Suppressor macrophage treated with lipopolysaccharide for 1 hour (primary cell): ENCODE measurements around the gene ESD.
A peak's percentile ranks its signal among the peaks of the same experiment; 100 is the strongest.
"Not testable (repeated sequence)": the region's sequence is repeated elsewhere in the genome, so short reads cannot be mapped to it uniquely, and the experiment has no call there.

Source experiments
- DNase-seq, 3 donors: peaks; one replicate each; pipeline ENCODE4 v3.0.0-alpha.2; 2020 to 2022

Gene ESD, protein sequence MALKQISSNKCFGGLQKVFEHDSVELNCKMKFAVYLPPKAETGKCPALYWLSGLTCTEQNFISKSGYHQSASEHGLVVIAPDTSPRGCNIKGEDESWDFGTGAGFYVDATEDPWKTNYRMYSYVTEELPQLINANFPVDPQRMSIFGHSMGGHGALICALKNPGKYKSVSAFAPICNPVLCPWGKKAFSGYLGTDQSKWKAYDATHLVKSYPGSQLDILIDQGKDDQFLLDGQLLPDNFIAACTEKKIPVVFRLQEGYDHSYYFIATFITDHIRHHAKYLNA

DNA sequence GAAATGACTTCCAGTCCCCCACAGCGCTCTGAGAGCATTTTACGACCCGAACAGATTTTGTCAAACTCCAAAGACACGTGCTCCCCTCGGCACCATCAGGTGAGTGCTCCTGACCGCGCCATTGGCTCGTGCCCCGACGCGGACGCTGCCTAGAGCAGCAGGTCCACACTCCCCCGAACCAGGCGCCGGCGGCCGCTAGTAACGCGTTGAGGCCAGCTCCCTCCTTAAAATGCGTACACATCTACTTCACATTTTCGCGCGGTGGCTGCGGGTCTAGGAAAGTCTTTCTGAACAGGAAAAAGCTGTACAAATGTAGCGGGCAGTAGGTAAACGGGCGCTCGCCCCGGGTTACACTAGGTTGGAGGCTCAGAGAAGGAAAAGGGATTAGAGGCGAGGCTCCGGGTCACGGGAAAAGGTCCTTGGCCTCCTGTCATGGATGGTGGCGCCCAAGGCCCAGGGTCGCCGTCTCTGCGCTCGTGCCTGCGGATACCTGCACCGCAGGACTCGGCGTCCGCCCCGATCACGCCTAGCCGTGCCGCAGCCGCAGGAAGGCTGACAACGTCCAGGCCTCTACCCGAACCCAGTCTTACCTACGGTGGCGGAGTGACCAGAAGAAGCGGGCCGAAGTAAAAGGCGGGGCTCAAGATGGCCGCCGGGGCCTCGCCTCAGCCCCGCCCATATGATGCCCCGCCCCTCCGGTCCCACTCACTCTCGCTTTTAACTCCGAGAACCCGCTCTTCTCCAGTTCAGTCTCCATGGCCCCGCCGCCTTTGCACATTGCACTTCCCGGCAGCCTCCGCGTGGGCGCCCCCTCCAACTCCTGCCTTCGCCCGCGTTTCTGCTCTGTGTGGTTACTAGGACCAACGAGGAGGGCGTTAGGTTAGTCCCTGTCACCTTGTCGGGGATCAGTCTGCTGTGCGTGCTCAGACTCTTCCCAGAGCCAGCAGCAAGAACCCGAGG, at the start of gene ESD:
ESD (minus strand) TSS at position 647 of the 960 bp plus-strand sequence. CDS start 5,748 bp downstream, outside the sequence.
- DNase-seq = peak; percentile 89 to 95 (median 93)

DNA sequence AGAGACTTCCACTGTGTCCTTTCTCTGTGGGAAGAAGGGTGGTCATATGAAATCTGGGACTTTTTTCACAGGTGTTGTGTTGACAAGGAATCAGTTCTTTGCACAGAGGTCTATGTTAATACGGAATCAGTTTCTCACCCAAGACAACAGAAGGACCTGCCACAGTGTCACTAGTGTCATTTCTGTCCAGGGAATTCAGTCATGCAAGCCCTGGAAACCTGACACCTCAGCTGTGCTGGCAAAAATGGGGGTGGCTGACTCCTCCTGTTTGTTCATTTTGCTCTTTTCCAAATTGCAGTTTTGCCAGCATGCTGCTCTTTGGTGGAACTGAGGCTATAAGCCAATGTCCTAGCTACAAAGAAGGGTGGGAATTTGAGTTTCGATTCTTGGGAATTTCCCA, 49.8 kb upstream of the ESD start:
- no peak for DNase-seq

DNA sequence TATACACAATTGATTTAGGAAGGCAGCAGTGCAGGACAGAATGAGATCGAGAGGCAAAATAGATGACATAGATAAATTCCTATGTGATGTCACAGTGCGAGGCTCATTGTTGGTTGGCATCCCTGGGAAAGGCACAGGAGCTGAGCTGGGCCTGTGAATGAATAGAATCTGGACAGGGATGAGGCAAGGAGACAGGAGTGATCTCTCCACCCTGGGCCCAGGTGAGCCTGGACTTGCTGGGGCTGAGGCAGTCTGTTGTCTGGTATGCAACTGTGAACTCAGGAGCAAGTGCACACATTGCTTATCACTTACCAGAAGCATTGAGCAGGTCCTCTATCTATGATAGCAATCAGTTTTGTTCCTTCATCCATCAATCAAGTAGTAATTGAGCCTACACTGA, 48.2 kb upstream of the ESD start:
- no peak for DNase-seq

DNA sequence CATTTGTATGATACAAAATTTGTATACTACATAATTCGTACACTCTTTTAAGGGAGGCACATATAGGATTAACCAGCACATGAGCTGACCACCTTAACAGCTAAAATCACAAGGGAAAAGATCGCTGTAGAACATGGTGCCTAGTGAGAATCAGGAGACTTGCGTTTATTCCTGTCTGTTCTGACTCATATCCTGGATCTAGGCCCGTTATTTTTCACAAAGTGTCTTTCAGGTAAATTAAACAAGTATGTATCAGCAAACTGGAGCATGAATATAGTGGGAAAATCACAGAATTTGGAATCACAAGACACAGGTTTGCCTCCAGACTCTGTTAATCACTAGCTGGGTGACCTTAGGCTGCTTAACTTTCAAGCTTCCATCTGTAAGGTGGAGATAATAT, 47.5 kb upstream of the ESD start:
- DNase-seq = no peak

DNA sequence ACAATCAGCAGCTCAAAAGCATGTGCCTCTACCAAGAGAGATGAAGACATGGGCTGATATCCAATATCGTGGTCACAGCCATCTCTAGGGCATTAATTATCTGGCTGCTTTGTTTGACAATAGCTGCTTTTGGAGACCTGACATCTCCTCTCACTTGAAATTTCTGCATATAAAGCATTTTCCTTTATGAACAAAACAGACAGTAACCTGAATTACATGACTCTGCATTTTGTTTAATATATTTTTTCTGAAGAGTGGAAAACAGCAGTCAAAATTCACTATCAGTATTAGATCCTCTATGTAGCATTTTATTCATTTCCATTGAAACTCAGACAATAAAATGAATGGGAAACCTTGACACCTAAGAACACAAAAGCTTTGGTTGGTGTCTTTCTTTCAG, 42.4 kb upstream of the ESD start:
- no peak for DNase-seq

DNA sequence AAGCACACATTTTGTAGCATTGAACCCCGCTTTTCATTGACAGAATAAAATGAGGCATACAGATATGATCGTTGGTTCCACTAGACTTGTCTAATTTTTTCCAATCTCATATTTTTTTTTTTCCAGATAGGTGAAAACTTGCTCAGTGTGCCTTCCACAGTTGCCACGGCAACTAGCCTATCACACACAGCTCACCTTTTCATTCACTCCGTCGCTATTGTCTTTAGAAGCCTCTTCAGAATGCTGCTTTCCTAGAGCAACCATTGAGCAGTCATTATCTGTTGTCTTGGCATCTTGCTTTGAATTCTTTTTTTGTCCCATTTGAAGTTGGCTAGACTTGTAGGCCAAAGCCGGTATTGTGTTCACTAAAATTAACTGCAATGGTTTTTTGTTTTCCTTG, 37.7 kb upstream of the ESD start:
- no peak for DNase-seq

DNA sequence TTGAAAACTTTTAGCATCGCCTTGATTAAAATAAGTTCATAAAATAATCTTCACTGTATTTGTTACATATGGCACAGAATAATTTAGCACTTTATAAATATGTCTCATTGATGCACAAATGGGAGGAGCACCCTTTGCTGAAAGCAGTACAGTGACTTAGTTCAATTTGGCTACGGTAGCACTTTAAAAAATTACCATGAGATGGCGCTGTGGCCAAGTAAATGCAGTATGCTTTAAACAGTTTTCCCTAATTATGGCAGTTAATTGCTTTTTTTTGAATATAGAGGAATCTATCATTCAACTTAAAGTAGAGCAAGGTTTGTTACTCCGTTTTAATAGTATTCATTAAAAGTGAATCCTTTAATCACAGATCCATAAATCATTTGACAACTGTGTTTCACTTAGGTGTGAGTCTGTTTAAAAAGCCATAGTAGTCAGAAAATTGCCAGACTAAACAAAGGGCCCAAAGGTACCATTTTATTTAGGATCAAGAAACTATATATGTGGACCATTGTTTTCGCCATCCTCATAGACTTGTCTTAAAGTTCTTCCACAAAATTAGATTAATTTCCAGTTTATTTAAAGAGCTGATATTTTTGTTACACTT, 34.7 kb upstream of the ESD start:
- peak; percentile 72 to 84 (median 73) for DNase-seq

DNA sequence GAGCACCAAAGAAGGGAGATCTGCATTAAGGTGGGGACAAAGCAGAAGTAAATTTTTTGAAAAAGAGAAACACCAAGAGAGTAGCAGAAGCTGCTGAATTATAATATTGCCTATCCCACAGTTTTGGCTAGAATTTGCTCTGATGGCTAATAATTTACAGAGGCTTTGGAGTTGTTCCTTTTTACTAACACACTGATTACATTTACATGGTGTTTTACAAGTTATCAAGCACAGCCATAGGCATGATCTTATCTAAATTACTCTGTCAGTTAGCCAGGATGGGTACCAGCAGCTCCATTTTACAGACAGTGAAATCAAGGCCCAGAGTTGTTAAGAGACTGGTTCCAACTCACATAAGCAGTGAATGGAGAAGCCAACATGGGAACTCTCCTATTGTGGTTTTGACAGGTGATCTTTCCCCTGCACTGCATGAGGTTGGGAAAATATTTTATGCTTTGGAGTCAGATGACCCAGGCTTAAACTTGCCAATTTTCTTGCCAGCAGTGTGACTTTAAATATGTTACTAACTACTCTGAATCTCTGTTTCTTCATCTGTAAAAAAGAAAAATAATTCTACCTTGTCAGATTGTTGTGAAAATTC, 33.5 kb upstream of the ESD start:
- no peak for DNase-seq

DNA sequence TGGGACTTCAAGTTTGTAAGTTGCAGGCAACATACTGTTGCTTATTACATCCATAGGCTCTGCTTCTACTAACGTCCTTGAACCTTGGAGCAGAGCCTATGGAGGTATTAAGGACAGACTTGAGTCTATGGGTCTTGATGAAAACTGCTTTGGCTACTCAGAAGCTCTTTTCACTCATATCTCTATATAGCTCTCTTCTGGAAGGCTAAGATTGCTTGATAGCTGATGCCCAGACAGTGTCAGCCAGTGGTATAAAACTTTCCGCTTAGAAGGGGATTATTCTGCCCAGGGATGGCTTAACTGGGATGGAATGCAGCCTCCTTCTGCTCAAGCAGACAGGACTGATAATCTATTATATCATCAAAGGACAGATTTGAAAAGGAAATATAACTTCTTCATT, 25.6 kb upstream of the ESD start:
- no peak for DNase-seq

DNA sequence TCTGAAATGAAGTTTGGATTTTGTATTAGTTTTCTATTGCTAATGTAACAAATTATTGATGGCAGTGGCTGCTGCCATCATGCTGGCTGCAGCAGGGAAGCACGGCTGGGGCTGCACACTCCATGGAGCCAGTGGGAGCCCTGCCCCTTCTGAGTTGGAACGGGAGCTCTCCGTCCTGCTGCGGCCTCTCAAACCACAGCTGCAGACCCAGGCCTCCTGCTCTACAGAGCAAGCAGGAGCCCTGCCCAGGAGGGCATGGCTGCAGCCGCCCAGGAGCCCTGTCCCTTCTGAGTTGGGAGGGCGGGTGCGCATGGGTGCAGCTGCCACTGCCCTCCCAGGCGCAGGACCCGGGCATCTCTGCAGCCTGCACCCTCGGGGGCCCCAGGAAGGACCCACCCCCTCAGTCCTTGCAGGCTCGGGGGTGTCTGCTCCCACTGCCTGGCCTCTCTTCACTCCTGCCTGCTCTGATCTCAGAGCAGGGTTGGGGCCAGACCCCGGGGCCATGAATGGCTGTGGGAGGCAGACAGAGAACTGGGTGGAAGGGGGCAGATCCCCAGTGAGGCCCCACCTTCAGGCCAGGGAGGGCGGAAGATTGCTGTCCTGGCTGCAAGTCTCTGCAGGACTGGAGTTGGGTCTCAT, 21.0 kb upstream of the ESD start:
- DNase-seq = no peak

DNA sequence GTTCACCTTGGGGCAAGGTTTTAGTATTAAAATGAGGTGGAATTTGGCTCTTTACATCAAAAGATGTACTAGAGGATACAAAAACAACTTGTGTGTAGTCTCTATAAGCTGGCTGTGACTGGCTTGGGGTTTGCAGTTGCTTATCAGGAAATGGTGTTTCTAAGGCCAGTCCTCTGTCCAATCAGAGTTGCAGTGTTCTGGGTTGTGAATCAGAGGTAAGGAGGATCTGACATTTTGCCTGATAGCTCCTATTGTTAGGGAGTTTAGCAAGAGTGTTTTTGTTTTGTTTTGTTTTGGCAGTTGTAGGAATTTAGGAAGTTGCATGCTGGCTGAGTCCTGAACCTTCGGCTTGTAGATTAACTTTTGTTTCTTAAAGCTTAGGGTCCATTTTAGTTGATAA, 20.1 kb upstream of the ESD start:
- peak; percentile 1 to 35 (median 20) for DNase-seq

DNA sequence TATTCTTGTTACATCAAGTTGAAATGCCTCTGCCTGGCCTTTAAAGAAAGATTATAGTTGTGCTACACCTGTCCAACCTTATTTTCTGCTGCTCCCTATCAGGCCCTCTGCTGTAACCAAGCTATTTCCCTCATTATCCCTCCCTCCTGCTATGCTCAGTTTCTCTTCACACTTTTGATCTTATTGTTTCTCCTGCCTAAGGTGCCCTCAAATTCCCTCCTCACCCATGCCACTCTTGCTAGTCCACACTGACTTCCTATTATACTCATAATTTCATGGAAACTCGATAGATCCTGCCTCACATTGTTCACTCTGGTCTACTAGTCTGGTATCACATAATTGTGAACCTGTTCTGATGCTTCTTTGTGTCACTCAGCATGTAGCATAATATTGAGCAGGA, 19.4 kb upstream of the ESD start:
- DNase-seq = no peak

DNA sequence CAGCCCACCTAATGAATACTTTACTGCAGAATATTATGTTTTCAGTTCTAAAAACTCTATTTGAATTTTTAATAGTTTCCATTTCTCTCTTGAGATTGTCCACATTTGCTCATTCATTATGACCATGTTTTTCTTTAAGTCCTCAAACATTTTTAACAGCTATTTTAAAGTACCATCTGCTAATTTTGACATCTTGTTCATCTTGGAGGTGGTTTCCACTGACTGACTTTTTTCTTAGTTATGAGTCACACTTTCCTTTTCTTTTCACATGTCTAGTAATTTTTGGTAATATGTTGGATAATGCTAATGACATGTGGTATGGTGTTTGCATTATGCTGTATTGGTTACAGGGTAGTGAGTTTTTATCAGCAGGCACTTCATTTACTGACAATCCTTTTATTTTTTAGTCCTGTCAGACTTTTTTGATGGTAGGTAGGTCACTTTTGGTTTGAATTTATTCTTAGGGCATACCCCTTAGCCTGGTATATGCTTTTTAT, 15.4 kb upstream of the ESD start:
- peak in 2 of 3 donors; percentile 36 to 67 for DNase-seq

DNA sequence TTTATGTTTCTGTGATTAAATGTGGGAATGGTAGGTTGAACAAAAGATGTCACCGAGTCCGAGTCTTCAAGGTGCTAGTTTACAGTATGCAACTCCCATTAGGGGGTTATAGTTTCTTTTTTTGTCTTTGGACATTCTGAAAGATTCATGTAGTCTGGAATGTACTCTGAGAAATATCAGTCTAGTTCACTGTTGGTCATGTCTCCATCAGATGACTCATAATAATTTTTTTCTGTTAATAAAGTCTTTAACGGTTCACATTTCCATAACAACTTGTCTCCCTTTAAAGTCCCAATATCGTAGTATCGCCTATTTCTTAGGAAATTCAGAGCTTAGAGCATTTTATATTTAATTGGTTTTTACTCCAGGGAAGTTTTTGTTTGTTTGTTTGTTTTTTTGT, 13.5 kb upstream of the ESD start:
- no peak for DNase-seq

DNA sequence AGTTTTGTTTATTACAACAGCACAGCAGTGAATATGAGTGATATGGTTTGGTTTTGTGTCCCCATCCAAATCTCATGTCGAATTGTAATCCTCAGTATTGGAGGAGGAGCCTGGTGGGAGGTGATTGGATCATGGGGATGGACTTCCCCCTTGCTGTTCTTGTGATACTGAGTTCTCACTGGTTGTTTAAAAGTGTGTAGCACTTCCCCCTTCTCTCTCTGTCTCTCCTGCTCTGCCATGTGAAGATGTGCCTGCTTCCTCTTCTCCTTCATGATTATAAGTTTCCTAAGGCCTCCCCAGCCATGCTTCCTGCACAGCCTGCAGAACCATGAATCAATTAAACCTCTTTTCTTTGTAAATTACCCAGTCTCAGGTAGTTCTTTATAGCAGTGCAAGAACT, 8.0 kb upstream of the ESD start:
- not testable (repeated sequence) for DNase-seq

DNA sequence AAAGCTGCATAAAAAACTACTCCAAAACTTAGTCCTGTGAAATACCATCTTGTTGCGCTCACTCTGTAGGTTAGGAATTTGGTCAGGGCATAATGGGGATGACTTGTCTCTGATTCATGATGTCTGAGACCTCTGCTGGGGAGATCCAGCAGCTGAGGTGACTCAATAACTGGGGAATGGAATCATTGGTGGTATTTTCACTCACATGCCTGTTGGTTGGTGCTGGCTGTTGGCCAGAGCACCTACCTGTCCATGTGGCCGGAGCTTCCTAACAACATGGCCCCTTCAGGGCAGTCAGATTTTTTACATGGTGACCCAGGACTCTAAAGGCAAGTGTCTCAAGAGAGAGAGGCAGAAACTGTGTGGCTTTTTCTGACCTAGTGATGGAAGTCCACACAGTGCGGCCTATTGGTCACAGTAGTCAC, 7.4 kb upstream of the ESD start:
- DNase-seq = no peak

DNA sequence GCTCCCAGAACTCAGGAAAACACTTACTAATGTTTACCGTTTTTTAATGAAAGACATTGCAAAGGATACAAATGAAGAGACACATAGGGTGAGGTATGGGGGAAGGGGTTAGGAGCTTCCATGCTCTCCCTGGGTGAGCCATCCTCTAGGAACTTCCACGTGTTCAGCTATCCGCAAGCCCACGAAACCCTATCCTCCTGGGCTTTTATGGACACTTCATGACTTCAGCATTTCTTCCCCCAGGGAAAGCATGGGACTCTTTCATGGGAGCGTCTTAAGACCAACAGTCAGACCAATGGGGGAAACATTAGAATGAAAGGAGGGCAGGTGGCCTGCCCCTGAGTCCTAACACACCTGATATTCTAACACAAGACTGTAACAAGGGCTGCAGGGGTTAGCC, 6.6 kb upstream of the ESD start:
- DNase-seq = no peak

DNA sequence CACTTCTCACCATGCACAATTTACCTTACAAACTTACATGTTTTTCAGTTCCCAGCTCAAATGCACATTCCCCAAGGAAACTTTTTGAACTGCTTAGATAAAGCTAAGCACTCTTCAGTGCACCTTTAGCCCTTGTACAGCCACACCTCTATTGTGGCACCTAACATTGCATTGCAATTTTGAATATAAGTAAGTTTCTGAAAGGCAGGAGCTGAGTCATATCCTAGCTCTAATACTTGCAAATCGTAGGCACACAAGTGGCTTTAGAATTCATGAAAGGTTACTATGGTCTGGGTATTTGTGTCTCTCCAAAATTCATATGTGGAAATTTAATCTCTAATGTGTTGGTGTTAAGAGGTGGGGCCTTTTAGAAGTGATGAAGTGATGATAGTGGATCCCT, 4.9 kb upstream of the ESD start:
- no peak for DNase-seq

DNA sequence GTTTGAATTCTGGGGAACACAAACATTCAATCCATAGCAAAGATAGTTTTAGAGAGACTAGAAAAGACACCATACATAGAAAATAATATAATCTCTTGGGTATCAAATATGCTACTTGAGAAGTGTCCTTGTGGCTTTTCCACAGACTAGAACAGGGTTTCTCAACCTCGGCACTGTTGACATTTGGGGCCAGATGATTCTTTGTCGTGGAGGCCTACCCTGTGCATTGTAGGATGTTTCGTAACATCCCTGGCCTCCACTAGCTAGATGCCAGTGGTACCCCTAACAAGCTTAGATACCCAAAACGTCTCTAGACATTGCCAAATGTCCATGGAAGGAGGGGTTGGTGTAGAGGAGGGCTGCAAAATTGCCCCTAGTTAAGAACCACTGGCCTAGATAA, 2.2 kb upstream of the ESD start:
- no peak for DNase-seq

DNA sequence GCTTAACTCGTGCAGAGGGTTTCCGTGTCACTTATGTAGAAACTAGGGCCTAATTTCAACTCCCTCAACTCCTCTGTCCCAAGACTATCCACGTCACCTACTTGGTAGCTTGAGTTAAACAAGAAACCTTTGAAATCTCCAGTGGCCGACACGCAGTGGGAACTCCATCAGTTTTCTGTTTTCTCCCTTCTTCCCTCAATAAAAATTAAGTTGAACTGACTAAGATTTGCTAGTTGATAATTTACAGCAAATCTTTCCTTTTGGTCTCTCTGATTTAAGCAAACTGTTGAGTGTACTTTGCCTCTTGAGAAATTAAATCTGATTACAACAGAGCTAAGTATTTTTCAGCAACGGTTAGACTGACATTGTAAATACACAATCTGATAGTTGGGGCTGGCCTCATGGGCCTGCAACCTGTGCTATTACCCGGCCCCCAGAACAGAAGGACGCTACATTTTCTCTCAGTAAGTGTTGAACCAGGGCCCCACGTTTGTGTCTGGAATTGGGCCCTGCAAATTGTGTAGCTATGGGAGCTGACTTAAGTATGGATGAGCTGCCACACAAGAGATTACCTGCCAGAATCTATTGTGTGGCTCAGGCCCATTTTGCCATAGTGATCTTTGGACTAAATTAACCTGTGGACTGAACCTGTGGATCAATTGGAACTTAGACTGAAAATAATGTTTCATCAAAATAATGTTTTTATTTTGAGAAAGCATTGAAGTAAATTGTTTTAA, 708 bp upstream of the ESD start:
- no peak for DNase-seq

DNA sequence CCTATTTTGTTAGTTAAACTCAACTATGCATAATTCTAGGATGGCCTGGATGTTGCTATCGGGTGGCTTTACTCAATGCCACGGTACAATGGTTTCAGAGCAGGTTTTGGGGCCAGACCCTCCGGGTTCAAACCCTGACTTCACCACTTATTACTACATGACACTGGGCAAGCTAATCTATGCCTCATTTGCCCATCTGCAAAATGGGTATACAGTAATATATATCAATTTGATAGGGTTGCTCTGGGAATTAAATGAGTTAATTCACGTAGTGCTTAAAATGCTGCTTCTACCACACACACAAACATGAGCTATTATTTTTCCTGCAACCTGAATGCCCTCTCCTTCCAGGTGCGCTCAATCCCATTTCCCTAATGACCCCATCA, 839 bp downstream of the ESD start:
- DNase-seq = no peak

DNA sequence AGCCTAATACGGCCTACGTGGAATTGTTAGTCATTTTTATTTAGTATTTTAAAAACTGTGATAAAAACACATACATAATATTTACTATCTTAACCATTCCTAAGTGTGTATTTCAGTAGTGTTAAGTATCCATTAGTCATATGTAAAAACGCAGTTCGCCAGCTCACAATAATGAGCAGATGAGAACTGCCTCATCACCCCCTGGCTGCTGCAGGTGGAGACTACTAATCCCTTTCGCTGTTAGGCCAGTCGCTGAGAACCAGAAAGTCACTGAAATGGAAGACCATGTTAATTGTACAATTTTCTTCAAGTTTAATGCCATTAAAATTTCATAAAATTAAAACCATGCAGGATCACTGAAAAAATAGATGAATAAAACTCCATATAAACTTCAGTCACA, 1.6 kb downstream of the ESD start:
- DNase-seq = peak in 1 of 3 donors; percentile 9
